Pancreas (tissue), 10 donors: ENCODE results near the gene NEB. TPM values are rescaled to one million over a fixed set of nuclear protein-coding genes. Genes with fewer than 3 reads are reported as not detected.

ENCODE experiments used
- ATAC-seq, 4 donors: fragments of 200-7000 bp; cut with Tn5 transposase; one replicate each; pipeline versions ENCODE4 v1.8.0 to v1.9.1; 2020; ENCODE audit warnings: mild to moderate bottlenecking in 4 of 4, moderate library complexity in 4 of 4
- DNase-seq, 6 donors: peaks; one replicate each; pipeline ENCODE4 v3.0.0-alpha.2; 2020
- FAIRE-seq: peaks from 2 replicates; lab custom pipeline; 2012; peaks lifted over from hg19 to GRCh38; lab: Jason Lieb, UNC
- H3K27ac ChIP-seq, 4 donors: fragments of 200-600 bp; sonication (generic); 1 replicate in 3 of 4; 2 replicates in 1 of 4; pipeline versions ENCODE4 v1.5.0 to v1.8.0; 2020
- H3K27me3 ChIP-seq, 4 donors: fragments of 200-600 bp; one replicate each; pipeline ENCODE4 v1.8.0; 2021
- H3K36me3 ChIP-seq, 3 donors: fragments of 200-600 bp; sonication (generic) in 1 of 3; one replicate each; pipeline versions ENCODE4 v1.5.0 to v1.8.0; 2020 to 2021
- H3K4me1 ChIP-seq, 3 donors: fragments of 200-600 bp; one replicate each; pipeline ENCODE4 v1.8.0; 2021
- H3K4me3 ChIP-seq, 4 donors: fragments of 200-600 bp; sonication (generic) in 2 of 4; one replicate each; pipeline versions ENCODE4 v1.5.0 to v1.8.0; 2020 to 2021
- H3K9me3 ChIP-seq, 4 donors: fragments of 200-600 bp; one replicate each; pipeline ENCODE4 v1.8.0; 2021
- CTCF ChIP-seq, 4 donors: fragments of 200-600 bp; sonication (generic) in 3 of 4; IDR thresholded peaks; one replicate each; pipeline versions ENCODE4 v1.5.0 to v1.8.0; 2021; ENCODE audit warnings: antibody characterized with exemption in 4 of 4
- WGBS, 2 donors: extraction: QIAGEN DNeasy Blood & Tissue Kit; methylation state at CpG; one replicate each; pipeline ENCODE4 v1.1.7; 2013; 5-methylcytosine and 5-hydroxymethylcytosine counted together
- intact Hi-C, 3 donors: fragments of 100-400 bp; cut with DNase I; formaldehyde crosslinking; loops; one replicate each; pipeline versions ENCODE4 v1.11.1 to v1.14.2; 2022
- polyA plus RNA-seq, 2 donors: library from polyadenylated mRNA; stranded (reverse); fragments of 200-250 nt; gene quantifications; one replicate each; pipeline ENCODE4 v1.2.3, GENCODE V29; 2013
- total RNA-seq, 6 donors: library from RNA; stranded (reverse); fragmentation: NEBNext Ultra II Directional in 4 of 6; extraction: Animal tissue kit (Norgen Biotek cat#: 25700) in 4 of 6; gene quantifications; one replicate each; pipeline versions ENCODE4 v1.2.1 to v1.2.4, GENCODE V29; 2021 to 2023
- donor health status: healthy with polysubstance abuse.
- donor health status: DM: no; HTN: no; CAD: no; lungs with moderate emphysema.
- donor health status: DM: no; HTN: no; CAD: no.
- donor health status: control.
- donor health status: control.
- donor health status: Bipolar disorder and iron deficiency.
- donor health status: DM: yes; HTN: yes; CAD: no.
- donor health status: DM: no; HTN: no; CAD: no.
- donor health status: DM: no; HTN: no; CAD: no.
- donor health status: DM: yes; HTN: yes; CAD: no.

The NEB gene
- total and polyA plus RNA-seq, 8 donors, result 0.58 to 2.5 (median 0.80) TPM

- intact Hi-C loops, result no loop called here
- FAIRE-seq (peak; percentile 51), DNase-seq (no peak), ATAC-seq (no peak)
- no peak for TF ChIP-seq CTCF (IDR thresholded peaks at IDR 0.05)
- H3K4me3 ChIP-seq, result no peak overlapping the region
- no peaks in the 10 kb centered on the region for H3K36me3 ChIP-seq
- H3K27me3 ChIP-seq, result no peaks in the 10 kb centered on the region
- H3K27ac ChIP-seq, result no peak overlapping the region
- no peaks in the 10 kb centered on the region for H3K4me1 ChIP-seq
- no peaks in the 10 kb centered on the region for H3K9me3 ChIP-seq
- 89 to 91% methylated on average over 4 of the region's 4 CpGs for WGBS, 2 donors
Observed at GRCh38 chr2:151491496-151491895, 242.8 kb downstream of the NEB start.

GRCh38 chr2:151490276-151490675 is 244.0 kb downstream of the NEB start:
- H3K4me3 ChIP-seq, result no peak overlapping the region
- H3K27me3 ChIP-seq, result no peaks in the 10 kb centered on the region
- WGBS, 2 donors, result 97% methylated on average over 9 of the region's 9 CpGs
- intact Hi-C loops, result no loop called here
- ATAC-seq, result no peak
- no peaks in the 10 kb centered on the region for H3K9me3 ChIP-seq
- H3K4me1 ChIP-seq, result no peaks in the 10 kb centered on the region
- TF ChIP-seq CTCF (IDR thresholded peaks at IDR 0.05), result no peak
- no peaks in the 10 kb centered on the region for H3K36me3 ChIP-seq
- no peak overlapping the region for H3K27ac ChIP-seq
- no peak for DNase-seq
- FAIRE-seq, result no peak

- DNase-seq (no peak), FAIRE-seq (no peak), ATAC-seq (no peak)
- Histone ChIP-seq H3K4me1 (no peaks in the 10 kb centered on the region), H3K9me3 (no peaks in the 10 kb centered on the region), H3K27me3 (no peaks in the 10 kb centered on the region), H3K36me3 (no peaks in the 10 kb centered on the region), H3K4me3 (no peak overlapping the region), H3K27ac (no peak overlapping the region)
- TF ChIP-seq CTCF (IDR thresholded peaks at IDR 0.05), result no peak
- intact Hi-C loops, result no loop called here
- 91 to 98% methylated on average over 1 of the region's 1 CpG for WGBS, 2 donors
Observed at GRCh38 chr2:151486053-151486452, 248.2 kb downstream of the NEB start.

- Histone ChIP-seq H3K9me3 (no peaks in the 10 kb centered on the region), H3K4me3 (no peak overlapping the region), H3K4me1 (no peaks in the 10 kb centered on the region), H3K36me3 (no peaks in the 10 kb centered on the region), H3K27ac (no peak overlapping the region), H3K27me3 (no peaks in the 10 kb centered on the region)
- 66 to 67% methylated on average over 4 of the region's 4 CpGs for WGBS, 2 donors
- no peak for TF ChIP-seq CTCF (IDR thresholded peaks at IDR 0.05)
- no peak for FAIRE-seq
- DNase-seq, result no peak
- ATAC-seq, result peak in 2 of 4 donors; percentile 48 to 67
- intact Hi-C loops, result no loop called here
Observed at GRCh38 chr2:151484100-151484499, 250.2 kb downstream of the NEB start.

GRCh38 chr2:151483546-151483945 is 250.7 kb downstream of the NEB start:
- DNase-seq (no peak), FAIRE-seq (no peak), ATAC-seq (peak in 1 of 4 donors; percentile 25)
- Histone ChIP-seq H3K4me3 (no peak overlapping the region), H3K27me3 (no peaks in the 10 kb centered on the region), H3K27ac (no peak overlapping the region), H3K36me3 (no peaks in the 10 kb centered on the region), H3K4me1 (no peaks in the 10 kb centered on the region), H3K9me3 (no peaks in the 10 kb centered on the region)
- intact Hi-C loops, result no loop called here
- WGBS, 2 donors, result 73 to 78% methylated on average over 6 of the region's 6 CpGs
- no peak for TF ChIP-seq CTCF (IDR thresholded peaks at IDR 0.05)
